Stimulated activated CD4-positive, alpha-beta T cell treated with anti-CD3 and anti-CD28 coated beads, TNF-alpha, amount 100 ng/mL, for 24 hours (primary cell): ENCODE measurements around the gene REEP1.
"Not testable (repeated sequence)": the region's sequence is repeated elsewhere in the genome, so short reads cannot be mapped to it uniquely, and the experiment has no call there.

Experiments
- DNase-seq, 3 experiments: peaks; one replicate each; pipeline ENCODE4 v3.0.0-alpha.2; 2020; ENCODE audit warnings: low read depth in 3 of 3

REEP1 gene

DNA sequence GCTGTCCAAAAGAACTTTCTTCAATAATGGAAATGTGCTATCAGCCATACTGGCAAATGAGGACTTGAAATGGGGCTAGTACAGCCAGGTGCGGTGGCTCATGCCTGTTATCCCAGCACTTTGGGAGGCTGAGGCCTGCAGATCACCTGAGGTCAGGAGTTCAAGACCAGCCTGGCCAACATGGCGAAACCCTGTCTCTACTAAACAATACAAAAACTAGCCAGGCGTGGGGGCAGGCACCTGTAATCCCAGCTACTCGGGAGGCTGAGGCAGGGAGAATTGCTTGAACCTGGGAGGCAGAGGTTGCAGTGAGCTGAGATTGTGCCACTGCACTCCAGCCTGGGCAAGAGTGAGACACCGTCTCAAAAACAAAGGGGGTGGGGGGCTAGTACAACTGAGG is 92.6 kb downstream of the REEP1 start:
- not testable (repeated sequence) for DNase-seq

DNA sequence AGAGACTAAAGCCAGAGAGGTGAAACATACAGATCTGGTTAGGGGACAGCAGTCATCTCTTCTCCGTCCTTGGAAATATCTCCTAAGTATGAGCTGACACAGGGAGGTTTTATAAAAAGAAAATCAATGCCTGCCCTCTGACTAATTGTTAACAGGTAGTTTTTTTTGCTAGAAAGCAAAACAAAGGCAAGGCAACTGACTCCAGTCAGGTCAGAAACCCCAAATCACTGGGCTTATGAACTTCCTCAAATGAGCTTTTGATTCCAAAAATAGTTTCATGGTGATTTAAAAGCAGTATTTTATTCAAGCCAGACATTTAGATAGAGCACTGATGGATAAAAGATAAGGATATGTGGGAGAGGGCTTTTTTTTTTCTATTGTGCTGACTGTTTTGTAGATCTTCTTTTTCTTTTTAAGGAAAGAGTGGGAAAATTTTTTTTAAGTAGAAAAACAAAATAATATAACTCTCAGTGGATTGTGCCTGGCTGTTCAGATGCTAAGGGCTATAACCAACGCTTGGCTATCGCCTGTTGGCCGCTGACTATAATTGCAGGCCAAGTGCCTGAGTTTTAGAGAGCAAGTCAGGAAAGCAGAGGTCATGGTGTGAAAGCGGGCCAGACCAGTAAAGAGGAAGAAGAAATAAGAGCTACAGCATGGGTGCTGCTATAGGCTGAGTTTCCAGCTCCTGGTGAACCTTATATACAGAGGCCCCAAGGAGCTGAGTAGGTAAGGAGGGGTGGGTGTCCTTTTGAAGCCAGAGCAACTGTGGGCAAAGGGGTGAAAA is 93.3 kb downstream of the REEP1 start:
- no peak for DNase-seq

DNA sequence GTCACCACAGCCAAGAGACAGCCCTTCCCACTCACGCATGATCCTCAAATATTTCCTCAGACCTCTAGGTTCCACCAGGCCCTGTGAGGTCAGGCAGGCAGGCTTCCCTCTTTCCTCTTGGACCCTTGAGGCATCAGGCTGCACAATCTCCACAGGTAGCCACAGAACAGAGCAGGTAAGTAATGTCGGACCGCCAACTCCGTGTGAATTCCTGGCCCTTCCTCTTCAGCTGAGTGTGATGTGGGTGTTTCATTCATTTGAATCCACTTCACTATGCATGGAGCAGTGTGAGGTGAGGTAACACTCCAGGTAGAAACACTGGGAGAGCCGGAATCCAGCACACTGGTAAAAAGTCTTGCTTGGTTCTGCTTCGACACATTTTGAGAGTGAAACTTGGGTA is 94.2 kb downstream of the REEP1 start:
- DNase-seq = no peak

DNA sequence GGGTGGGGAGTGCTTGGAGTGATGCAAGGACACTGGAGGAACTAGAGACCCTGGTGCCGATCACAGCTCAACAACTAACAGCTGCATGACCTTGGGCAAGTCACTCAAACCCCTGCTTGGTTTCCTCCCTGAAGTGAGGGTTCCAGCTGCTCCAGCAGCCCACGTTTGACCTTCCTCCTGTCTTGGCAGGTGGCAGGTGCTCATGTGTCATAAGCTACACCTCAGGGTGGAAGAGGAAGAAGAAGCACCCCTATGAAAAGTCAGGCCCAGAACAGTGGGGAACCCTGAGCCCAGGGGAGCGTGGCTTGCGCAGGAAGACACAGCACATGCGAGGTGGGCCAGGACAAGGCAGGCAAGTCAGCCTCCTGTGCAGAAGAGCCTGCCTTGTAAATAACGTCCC is 95.8 kb downstream of the REEP1 start:
- no peak for DNase-seq

DNA sequence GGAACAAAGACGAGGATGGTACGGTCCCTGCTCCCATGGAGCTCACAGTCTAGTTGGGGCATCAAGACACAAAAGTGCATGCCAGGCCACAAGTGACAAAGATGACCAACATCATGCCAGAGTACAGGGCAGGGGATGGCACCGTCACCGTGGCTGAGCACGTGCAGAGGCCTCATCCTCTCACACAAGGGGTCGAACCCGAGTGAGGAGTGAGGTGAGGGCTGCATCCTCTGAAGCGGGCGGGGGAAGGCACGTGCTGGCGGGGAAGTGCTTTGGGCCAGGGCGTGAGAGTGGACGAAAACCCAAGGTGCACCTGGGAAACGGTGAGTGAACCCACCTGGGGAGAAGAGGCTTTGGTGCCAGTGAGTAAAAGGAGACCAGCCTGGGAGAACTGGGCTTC is 97.2 kb downstream of the REEP1 start:
- no peak for DNase-seq

DNA sequence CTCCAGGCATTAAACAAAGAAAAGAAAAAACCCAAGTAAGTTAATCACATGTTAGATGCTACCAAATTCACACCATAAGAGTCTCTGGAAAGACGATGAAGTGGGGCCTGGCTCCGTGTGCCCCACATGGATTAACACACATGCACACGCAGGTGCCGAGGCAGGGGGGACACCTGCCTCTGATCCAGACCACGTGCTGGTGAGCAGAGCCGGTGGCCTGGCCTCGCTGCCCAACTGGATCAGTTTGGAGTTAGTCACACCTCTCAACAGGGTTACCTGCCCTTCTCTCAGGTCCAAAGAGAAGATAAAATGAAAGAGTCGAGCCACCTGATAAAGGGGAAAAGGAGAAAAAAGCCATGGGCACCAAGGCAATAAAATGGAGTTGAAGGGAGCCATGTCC is 97.7 kb downstream of the REEP1 start:
- DNase-seq = no peak

DNA sequence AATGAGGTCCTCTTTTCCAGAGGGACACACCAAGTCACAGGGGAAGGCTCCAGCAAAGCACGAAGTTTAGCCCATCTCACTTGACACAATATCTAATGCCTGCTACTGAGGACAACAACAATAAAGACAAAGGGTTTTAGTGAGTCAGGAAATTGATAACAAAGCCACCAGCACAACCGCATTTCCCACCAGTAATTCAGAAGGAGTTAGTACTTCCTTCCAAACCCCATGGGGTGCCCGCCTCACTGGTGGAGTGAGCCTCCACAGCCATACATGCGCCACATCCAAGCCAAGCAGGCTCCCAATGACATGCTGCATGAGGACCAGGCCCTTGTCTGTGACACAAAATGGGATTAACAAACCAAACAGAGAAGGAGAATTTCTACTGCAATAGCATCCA is 98.1 kb downstream of the REEP1 start:
- no peak for DNase-seq

DNA sequence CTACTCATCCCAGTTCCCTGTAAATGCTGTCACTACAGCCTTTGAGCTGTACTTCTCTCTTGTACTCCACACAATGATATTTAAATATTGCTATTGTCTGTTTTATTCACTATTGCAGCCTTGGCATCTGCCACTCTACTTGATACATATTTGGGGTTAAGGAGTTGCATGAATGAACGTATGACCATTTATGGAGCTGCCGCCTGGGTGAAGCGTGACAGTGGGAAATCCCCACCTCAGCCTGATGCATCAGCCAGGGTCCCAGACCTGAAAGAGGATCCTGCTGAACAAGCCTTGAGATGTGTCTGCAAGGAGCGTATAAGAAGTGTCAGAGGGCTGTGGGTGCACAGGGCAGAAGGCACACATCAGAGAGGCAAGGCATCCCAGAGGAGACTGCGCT is 99.1 kb downstream of the REEP1 start:
- peak; percentile 18 to 50 (median 33) for DNase-seq

DNA sequence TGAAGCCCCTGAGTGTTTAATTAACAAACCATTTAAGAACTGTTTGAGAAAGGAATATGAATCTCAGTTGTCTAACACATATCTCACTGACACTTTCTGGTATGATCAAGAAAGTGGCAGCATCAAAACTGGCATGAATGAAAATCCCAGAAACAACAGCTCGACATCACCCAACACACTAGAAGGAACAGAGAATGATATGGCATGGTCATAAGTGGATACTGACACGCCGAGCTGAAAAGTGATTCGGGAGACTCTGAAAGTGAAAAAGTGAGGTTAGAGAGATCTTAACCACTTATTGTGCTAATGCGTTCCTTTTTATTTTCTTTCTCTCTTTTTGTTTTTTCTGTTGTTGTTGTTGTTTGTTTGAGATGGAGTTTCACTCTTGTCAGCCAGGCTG is 100.3 kb downstream of the REEP1 start:
- no peak for DNase-seq

DNA sequence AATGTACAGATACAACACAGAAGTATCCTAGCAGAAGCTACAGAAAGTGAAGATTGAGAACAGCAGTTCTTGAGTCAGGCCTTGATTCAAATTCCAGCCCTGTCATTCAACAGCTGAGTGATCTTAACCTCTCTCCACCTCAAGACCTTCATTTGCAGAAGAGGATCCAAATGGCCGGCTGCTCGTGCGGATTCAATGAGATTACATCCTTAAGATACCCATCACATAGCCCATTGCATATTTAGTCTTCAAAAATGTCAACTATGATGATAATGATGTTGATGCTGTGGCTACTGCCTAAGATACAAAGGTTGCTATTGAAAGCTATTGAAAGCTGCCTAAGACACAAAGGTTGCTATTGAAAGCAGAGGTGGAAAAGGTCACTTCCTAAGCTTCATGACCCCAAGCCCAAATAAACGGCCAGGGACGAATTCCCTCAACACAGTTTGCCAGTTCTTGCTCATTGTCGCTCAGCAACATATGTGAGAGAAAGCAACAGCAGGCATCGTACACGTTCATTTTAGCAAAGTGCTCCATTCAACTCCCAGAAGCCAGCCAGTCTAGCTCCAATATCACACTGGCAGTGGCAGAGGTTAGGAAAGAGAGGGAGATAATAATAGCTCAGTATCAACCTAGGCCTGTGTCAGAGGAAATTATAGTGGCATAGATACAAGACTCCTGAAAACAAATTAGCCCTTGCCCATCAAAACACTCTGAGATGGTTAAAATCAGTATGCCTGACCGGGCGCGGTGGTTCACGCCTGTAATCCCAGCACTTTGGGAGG is 102.0 kb downstream of the REEP1 start:
- no peak for DNase-seq

DNA sequence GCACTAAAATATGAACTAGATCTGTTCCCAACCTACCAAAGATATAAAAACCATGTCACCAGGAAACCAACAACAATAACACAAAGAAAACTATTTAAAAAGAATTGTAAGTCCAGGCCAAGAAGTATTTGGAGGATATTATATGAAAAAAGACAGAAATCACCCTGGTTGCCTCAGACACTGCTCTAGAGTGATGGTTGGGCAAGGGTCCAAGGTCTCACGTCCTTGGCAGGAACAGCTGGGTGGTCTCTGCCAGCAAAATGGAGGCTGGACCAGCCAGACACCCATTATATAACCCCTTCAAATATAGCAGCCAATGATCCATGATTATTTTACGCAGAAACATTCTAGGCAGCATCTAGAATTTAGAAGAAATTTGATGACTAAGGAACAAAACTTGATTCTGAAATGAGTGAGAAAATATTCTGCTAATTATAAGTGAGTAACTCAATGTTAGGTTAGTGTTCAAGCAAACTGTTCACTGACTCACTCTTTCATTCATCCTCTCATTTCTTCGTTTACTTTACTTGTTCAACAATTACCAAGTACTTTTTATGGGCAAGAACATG is 102.8 kb downstream of the REEP1 start:
- DNase-seq = no peak

DNA sequence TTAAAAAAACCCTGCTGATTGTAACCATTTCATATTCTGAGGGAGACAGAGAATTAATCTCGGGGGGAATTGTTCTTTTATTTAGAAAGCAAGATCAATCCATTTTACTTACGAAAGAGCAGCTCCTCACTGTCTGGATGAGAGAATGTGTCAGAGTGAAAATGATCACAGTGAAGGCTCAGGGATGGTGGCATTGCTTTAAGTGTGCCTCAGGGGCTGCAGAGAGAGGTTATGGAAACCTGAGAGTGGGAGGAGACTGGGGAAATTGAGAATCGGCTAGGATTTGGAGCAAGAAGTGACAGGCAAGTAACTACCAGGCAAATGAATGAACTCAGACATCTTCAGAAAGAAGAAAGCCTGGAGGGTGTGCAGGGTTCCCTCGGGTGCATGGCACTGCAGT is 104.0 kb downstream of the REEP1 start:
- no peak for DNase-seq

DNA sequence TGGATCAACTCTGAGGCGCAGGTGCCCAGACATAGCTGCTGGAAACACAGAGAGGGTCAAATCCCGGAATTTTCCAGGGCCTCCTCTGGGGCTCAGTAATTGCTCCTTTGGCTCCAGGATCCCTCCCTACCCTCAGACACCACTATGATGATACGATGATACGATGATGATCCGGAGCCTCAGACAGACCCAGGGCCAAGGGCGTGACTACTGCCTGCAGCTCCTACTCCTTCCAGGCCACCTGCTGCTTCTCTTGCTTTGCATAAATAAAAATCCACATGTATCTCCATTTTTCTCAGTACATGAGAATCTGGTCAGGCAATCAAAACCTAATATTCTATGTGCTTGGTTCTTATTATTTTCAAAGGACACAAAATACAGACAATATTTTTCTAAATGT is 104.5 kb downstream of the REEP1 start:
- DNase-seq = no peak

DNA sequence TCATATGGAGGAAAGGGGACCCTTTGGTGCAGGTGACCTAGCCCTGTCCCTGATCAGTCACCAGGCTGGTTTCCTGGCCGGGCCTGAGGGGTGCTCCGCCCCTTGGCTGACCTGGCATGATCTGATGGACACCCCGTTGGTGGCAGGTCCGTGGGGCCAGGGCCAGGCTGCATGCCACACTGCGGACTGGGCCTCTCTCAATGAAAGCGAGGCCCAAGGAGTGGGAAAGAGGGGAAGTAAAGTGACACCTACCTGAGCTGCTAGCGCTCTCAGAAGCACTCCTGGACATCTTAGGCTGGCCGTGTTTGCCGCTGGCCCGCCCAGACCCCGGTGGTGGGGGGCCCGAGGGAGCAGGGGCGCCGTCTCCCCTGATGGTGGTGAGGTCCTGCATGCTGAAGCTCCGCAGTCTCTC is 105.0 kb downstream of the REEP1 start:
- DNase-seq = no peak

DNA sequence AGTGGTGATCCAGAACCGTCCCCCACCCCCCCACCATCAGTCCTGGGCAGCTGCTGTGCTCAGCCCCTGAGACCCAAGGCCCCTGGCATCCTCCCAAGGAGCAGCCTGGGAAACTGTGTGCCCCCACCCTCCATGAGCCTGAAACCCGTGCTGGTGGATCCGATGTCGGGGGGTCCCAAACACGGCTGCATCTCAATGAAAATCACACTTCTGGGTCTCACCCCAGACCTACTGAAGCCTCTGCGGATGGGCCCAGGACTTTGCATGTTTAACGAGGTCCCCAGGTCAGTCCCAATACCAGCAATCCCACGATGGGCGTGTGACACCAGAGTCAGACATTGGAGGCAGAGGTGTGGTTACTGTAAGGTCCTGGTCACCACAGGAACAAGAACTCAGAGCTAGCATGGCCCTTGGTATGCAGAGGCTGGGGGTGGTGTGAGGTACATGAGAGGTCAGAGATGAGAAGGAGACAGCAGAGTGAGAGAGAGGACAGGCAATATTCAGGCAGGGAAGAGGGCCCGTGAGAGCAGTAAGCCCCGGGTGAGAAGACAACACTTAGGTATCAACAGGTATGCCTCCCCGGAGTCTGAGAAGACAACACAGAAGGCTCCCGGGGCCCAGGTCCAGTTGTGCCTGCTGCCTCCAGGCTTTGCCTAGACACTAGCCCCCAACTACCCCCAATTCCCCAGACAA is 105.6 kb downstream of the REEP1 start:
- DNase-seq = no peak

DNA sequence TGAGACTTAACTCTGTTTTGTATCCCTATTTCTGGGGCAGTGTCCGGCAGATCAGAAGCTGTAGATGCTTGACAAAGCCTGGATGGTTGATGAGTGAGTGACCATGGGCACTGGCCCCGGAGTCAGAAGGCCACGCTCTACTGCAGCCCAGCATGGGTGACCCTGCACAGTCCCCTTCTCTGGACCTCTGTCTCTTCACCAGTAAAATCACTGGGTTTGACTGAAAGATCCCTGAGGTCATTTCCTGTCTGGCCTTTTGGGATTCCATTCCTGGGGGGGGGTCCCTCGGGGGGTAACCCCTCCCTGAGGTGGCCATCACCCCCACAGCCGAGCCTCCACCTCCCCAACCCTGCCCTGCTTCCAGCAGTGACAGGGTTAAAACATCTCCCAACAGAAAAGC is 106.5 kb downstream of the REEP1 start:
- DNase-seq = no peak

DNA sequence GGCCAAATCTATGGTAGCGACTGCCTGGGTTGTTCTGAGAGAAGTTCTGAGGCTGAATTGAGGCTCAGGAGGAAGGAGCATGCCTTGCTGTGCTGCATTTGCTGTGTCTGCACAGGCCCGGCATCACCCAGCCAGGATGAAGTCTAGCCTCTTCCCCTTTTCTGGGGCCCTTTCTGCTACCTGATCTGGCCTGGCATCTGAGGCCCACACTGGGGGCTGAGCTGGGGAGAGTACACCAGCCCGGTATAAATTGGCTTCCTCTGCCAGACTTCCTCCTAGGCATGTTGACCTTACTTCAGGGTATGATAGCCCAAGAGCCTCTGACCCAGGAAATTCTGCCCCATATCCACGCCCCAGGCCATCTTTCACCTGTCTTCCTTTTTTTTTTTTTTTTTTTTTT is 108.2 kb downstream of the REEP1 start:
- no peak for DNase-seq

DNA sequence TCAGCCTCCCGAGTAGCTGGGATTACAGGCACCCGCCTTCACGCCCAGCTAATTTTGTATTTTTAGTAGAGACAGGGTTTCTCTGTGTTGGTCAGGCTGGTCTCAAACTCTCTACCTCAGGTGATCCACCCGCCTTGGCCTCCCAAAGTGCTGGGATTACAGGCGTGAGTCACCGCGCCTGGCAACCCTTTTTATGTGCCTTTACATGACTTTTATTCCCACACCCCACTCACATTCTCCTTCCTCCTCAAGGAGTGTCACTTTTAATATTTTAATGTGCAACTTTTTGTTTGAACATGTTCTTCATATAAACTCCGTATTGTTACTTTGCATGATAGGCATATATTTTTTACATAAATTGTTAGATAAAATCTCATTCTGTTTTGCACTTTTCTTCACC is 108.9 kb downstream of the REEP1 start:
- not testable (repeated sequence) for DNase-seq

DNA sequence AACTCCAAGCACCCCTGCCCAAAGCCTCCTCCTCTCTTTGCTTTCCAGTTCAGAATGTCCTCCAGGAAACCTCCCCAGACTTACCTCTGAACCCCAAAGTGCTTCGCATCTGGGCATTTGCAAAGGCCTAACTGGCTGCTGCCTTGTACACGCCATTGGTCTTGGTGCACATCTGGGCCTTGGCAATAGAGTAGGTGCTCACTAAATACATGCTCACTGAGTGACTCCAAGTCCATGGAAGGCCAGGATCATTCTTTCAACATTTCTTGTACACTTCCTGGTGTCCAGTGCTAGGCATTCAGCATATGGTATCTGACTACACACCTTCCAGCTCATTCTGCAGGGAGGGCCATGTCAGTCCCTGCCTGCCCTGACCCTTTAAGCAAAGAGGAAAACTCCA is 109.7 kb downstream of the REEP1 start:
- no peak for DNase-seq

DNA sequence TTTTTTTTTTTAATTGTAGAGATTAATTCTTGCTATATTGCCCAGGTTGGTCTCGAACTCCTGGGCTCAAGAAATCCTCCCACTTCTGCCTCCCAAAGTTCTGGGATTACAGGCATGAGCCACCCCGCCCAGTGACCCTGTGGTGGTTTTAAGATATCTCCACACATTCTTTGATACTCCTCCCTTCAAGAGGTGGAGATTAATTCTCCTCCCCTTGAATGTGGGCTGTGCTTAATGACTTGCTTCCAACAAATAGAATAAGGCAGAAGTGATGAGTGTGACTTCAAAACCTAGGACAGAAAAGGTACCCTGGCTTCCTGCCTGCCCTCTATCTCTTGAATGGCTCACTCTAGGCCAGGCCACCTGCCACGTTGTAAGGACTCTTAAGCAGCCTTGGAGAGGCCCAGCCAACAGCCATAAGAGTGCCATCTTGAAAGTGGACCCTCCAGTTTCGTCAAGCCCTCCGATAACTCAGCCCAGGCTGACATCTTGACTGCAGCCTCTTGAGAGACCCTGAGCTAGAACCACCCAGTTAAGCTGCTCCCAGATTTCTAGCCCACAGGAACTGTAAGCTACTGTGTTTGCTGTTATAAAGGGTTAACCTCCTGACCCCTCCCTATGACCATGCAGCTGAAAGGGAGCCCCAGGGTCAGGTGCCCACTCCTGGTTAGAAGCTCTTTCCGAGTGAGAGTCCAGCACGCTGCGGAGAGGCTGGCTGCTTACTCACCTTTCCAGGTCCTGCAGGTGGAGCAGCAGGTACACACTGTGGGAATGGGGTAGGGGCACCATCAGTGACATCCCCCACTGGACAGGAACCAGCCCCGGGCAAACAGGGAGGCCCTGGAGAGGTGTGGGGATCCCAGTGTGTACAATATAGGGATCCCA is 110.5 kb downstream of the REEP1 start:
- DNase-seq = no peak

DNA sequence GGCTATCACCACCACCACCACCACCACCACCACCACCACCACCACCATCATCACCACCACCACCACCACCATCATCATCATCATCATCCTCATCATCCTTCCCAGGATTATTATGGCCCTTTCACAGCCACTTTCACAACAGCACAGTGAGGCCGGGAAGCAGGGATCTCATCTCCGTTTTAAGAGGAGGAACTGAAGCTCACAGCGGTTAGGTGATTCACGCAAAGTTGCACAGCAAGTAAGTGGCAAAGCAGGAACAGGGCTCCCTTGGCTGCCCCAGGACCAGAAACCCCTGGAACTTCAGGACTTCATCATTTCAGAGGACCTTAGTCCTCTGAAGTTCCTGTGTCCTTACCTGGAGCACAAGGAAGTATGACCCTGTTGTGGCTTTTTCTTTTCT is 111.4 kb downstream of the REEP1 start:
- DNase-seq = no peak
